NCI-H2171 treated with DMSO at 0.1 percent for 48 hours (cell line): Measurements from ENCODE around the gene APLF.
"Not testable (repeated sequence)": the region's sequence is repeated elsewhere in the genome, so short reads cannot be mapped to it uniquely, and the experiment has no call there.

Source experiments
- DNase-seq: peaks from one replicate; lab custom pipeline; 2025; lab: John Stamatoyannopoulos, UW

APLF gene

DNA sequence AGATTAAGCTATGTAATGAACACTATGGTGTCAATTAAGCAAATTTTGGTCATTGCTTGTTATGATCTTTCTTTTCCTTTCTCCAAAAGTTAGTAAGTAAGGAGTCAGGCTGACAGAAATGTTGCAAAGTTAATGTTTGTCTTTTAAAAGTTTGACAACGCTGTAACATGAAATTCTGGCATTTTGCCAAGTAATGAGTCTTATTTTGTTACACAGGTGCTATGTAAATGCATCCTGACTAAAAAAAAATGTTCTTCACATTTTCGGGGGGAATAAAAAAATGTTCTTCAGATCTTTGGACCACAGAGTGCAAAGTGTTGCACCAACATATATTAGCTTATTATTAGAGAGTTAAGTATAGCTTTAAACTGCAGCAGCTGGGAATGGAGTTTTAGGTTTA lies 121.2 kb downstream of the APLF start:
- no peak for DNase-seq

DNA sequence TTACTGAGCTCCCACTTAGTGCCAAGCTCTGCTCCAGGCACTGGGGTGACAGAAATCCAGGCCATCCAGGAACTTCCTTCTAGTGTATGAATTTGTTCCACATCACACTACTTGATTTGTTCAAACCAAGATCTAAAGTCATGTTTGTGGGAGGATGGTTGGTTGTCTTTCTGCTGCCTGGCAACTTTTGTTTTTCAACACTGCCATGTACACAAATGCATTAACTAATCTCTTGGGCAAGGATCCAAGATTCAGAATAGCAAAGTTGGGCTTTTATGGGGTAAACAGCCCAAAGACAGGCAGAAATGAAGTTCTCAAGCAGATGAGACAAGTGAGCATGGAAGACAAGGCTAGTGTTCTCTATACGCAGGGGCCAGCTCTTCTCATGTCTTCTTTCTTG lies 122.6 kb downstream of the APLF start:
- no peak for DNase-seq

DNA sequence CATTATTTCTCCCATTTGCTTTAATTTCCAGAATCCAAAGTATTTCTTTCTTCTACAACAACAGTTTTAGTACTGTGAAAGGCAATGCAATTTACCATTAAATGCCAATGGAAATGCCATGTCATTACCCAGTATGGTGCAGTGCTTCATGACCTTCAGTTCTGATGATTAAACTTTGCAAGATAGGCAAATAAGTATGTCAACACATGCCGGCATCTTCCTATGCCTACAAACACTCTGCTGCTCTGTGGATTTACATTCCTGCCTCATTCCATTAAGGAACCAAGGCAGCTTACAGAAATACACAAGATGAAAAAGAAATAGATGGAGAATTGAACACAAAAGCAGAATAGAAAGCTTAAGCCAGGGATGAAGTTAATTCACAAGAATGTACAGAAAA lies 123.3 kb downstream of the APLF start:
- DNase-seq: no peak

DNA sequence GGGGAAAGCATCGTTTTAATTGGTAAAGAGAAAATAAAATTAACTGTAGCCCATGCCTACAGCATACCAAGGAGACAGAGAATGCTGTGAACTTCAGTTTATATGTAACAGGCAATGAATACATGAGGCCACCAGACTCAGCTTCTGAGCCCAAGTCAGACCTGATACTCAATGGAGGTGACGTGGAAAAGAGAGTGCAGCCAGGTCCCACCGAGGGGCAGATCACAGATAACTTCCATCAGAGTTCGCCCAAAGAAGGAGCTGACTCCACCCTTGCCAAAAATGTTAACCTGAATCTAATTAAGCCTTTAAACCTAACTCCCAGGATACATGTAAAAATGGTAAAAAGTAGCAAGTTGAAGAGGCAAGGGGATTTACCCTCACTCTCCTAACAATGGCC lies 123.8 kb downstream of the APLF start:
- DNase-seq: no peak

DNA sequence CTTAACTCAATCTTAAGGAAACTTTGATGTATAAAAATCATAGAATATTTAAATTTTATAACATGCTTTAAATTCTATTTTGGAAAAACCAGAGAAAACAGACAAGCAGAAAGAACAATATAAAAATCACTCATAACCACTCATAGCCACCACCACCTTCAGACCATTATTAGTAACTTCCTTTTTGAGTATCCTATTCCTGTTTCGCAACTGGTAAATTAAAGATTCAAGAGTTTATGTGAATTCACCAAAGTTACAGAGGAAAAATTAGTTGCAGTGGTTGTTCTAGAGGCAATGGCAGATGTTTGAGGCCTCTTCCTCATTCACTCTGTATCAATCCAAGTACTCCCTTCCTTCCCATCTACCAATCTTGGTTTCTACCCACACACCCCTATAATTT lies 126.7 kb downstream of the APLF start:
- DNase-seq: no peak

DNA sequence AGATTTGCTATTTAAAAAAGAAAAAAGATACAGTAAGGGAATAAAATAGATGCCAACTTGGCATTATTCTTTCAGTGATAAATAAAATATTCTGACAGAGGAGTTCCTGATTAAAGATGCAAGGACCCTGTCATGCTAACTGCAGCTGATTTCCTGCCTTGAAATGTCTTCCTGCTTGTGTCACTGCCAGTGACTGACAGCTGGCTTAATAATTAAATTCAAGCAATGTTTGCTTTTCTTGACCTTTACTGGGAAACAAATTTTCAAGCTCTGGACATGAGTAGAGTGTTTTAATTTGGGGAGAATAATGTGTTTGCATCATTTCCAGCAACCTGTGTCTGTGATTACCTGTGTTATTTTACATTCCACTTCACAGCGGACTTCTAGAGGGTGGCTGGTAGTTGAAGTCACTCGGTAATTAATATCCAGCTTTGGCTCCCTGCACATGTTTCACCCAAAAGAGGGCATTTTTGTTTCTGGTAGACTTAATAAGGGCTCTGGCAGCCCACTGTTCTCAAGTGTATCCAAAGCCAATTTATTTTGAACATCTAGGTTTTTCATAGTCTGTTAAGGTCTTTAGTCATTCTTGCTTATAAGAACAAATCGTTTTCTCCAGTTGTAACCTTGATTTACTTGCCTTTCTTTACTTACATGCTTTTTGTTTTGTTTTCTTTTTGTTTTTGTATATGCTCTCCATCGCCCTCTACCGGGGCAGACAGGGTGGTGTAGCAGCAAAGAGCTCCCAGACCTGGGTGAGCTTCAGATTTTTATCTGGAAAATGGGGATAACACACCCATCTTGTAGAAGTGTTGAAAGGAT lies 127.5 kb downstream of the APLF start:
- peak; percentile 20 for DNase-seq

DNA sequence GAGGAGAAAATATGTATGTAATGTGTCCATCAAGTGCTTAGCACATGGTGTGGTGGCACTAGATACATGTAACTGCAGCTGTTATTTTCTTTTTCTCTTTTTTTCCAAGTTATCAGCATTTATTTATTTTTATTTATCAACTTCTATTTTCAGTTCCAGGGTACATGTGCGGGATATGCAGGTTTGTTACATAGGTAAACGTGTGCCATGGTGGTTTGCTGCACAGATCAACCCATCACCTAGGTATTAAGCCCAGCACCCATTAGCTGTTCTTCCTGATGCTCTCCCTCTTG lies 128.1 kb downstream of the APLF start:
- not testable (repeated sequence) for DNase-seq

DNA sequence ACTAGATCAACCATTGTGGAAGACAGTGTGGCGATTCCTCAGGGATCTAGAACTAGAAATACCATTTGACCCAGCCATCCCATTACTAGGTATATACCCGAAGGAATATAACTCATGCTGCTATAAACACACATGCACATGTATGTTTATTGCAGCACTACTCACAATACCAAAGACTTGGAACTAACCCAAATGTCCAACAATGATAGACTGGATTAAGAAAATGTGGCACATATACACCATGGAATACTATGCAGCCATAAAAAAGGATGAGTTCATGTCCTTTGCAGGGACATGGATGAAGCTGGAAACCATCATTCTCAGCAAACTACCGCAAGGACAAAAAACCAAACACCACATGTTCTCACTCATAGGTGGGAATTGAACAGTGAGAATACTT lies 133.1 kb downstream of the APLF start:
- DNase-seq: not testable (repeated sequence)

DNA sequence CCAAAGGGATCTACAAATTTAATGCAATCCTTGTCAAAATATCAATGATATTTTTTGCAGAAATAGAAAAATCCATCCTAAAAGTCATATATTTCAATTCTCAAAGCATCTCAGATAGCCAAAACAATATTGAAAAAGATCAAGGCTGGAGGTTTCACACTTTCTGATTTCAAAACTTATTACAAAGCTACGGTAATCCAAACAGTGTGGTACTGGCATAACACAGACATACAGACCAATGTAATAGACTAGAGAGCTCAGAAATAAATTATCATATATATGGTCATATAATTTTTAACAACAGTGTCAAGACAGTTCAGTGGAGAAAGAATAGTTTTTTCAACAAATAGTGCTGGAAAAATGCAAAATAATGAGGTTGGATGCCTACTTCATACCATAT lies 135.7 kb downstream of the APLF start:
- DNase-seq: no peak

DNA sequence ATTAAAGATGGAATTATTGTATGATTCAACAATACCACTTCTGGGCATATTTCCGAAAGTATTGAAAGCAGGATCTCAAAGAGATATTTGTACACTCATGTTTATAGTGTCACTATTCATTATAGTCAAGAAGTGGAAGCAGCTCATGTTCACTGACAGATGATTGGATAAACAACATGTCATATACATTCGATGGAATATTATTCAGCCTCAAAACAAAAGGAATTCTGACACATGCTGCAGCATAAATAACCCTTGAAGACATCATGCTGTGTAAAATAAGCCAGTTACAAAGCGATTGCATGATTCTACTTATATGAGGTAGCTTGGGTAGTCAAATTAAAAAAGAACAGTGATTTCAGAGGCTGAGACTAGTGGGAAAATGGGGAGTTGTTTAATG lies 136.7 kb downstream of the APLF start:
- no peak for DNase-seq

DNA sequence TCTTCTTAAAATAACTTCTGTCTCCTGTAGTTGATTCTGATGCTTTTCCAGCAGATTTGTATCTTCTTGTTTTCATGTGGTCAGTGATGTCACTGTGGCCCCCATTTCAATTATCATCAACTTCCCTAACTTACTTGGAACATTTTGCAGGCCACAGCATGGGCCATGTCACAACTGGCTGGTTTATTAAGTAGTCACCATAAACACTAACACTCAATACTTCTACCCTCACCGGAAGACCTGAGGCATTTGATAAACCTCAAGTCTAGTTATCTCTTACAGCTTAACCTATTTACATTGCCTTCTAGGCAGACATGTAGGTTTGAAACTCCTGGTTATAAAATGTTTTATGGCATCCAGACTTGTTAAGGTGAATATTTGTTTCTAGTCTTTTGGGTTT lies 138.6 kb downstream of the APLF start:
- DNase-seq: no peak

DNA sequence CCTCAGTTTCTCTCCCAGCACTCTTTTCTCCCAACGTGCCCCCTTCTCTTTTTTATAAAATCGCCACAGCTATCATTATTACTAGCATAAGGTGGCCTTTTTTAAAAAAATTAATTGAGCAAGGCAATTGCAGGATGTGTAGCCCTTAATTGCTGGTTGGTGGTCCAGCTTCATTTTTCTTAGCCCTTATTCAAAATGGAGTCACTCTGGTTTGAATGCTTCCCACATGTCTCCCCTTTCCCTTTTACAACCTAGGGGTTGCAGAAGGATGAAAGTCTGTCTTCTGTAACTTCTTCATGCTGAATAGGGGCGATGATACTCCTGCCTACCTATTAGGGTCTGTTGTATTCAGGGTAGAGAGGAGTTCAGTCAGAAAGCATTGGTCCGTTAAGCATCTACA lies 139.4 kb downstream of the APLF start:
- DNase-seq: no peak

DNA sequence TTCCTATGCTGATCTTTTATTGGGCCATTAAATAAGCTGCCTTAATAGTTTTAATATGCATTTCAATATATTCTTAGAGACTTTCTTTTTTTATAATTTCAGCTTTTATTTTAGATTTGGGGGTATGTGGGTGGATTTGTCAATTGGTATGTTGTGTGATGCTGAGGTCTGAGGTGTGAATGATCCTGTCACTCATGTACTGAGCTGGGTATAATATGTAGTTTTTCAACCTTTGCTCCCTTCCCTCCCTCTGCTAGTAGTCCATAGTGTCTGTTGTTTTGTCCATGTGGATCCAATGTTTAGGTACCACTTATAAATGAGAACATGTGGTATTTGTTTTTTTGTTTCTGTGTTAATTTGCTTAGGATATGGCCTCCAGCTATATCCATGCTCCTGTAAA lies 140.5 kb downstream of the APLF start:
- DNase-seq: no peak

DNA sequence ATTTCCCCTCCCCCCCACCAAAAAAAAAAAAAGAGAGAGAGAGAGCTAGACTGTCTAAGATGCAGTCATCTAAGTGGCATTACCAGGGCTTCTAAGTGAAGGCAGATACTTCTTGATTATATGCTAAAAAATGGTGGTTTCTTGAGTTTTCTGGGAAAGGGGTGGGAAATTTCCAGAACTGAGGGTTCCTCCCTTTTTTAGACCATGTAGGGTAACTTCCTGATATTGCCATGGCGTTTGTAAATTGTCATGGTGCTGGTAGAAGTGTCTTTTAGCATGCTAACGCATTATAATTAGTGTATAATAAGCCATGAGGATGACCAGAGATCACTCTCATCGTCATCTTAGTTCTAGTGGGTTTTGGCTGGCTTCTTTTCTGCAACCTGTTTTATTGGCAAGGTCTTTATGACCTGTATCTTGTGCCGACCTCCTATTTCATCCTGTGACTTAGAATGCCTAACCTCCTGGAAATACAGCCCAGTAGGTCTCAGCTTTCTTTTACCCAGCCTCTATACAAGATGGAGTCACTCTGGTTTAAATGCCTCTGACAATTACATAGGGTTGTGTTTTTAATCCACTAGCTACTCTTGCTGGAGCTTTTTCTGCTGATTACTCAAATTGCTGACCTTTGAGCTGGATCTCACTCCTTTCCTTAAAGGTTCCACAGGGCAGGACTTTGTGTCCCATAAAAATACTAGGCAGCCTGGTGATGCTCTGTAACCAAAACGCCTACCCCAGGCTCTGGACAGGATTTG lies 145.6 kb downstream of the APLF start:
- no peak for DNase-seq

DNA sequence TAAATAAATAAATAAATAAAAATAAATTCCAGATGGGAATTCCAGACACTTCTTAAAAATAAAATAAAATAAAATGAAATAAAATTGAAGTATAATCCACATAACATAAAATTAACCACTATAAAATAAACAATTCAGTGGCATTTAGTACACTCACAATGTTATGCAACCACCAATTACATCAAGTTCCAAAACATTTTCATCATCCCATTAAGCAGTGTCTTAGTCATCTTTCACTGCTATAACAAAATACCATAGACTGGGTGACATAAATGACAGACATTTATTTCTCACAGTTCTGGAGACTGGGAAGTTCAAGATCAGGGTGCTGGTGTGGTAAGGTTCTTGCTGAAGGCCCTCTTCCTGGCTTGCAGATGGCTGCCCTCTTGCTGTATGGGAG lies 153.4 kb downstream of the APLF start:
- DNase-seq: no peak

DNA sequence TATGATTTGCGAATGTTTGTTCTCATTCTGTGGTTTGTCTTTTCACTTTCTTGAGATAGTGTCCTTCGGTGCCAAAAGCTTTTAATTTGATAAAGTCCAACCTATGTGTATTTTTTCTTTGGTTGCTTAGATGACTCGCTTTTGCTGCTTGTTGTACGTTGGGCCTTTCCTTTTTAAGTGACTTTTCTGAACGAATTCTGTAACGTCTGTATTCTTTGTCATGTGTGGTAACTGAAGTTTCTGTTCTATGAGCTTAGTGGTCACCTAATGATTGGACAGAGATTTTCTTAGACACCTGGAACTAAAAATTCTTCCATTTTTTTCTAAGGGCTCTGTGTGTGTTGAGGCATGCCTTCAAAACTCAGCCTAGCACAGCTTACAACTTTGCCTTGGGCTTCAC lies 156.4 kb downstream of the APLF start:
- DNase-seq: no peak

DNA sequence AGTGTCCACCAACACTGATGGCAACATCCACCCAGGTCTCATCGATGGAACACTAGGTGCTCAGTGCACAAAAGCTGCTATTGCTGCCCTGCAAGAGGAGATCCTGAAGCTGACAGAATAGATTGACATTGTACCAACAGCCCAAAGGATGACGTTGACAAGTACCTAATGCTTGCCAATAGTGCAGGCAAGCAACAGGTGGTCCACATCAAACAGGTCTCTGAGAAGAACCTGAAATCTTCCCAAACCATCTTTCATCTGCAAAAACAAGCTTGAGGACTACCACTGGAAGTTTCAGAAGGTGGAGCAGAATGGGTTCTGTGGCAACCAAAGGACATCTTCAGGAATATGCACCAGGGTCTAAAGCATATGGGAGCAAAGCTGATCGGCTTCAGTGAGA lies 160.2 kb downstream of the APLF start:
- DNase-seq: no peak
